Measurements from ENCODE around the gene MAP4K3. TPM values are rescaled to one million over a fixed set of nuclear protein-coding genes. Genes with fewer than 3 reads are reported as not detected.

MAP4K3 gene
- total RNA-seq, 1 experiment from 2014 or later: 21.4 TPM

DNA sequence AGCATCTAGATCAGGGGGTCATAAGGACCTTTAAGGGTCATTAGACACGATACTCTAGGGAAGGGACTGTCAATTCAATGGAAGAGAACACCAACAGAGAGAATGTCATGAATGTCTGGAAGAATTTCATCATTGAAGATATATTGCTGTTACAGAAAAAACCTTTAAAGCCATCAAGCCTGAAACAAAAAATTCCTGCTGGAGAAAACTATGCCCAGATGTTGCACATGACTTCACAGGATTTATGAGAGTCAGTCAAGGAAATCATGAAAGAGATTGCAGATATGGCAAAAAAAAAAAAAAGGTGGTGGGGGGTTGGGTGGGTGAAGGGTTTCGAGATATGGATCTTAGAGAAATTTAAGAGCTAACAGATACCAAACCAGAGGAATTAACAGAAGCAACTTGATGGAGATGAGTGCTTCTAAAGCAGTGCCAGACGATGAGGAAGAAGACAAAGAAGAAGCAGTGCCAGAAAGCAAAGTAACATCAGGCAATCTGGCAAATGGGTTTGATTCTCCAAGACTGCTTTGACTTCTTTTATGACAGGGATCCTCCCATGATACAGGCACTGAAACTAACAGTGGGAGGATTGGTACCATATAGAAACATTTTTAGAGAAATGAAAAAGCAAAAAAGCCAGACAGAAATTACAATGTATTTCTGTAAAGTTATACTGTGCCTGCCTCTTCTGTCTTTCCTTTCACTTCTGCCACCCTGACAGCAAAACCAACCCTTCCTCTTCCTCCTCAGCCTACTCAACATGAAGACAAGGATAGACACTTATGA is 28.5 kb downstream of the MAP4K3 start:
- POLR2A ChIA-PET: no interaction called here
- Histone ChIP-seq H3K9me2 (ENCODE audit: insufficient read depth) (no peaks in the 10 kb centered on the region), H3K36me3 (ENCODE audit: control insufficient read depth in 1 of 2, insufficient read depth in 2 of 2, low read length in 2 of 2) (no peaks in the 10 kb centered on the region), H3K4me3 (replicated peaks in 1 of 2; ENCODE audit: low read depth in 1 of 2, low read length in 2 of 2) (no peak overlapping the region), H3K9me3 (ENCODE audit: control insufficient read depth in 1 of 2, insufficient read depth in 1 of 2, low read depth in 1 of 2, low read length in 2 of 2) (no peaks in the 10 kb centered on the region), H3K79me2 (ENCODE audit: insufficient read depth, low read length) (peaks cover 90% of the 10 kb centered on the region), H4K20me1 (ENCODE audit: insufficient read depth) (peaks cover 4% of the 10 kb centered on the region; the same call in 1 of the 2 replicates), H3K27ac (ENCODE audit: low read depth, low read length) (no peak overlapping the region), H3K4me2 (ENCODE audit: low read length) (no peak overlapping the region), H3K4me1 (ENCODE audit: control insufficient read depth in 1 of 2, insufficient read depth in 2 of 2, low read length in 2 of 2) (peaks cover 3 to 34% of the 10 kb centered on the region in 2 experiments; a peak in 3 of 4 replicates), H2AFZ (ENCODE audit: low read depth, low read length, poor library complexity, severe bottlenecking) (no peak overlapping the region), H3K9ac (ENCODE audit: low read length) (no peak overlapping the region), H3K27me3 (ENCODE audit: insufficient read depth, low read length) (no peaks in the 10 kb centered on the region)
- DNase-seq (ENCODE audit: low read depth, low spot score) (no peak), ATAC-seq (no peak)
- no TSS peak for BruUV-seq (replicated peaks)
- TF ChIP-seq FOSL1 (IDR thresholded peaks at IDR 0.05; ENCODE audit: low read depth) (no peak), JUND (IDR thresholded peaks at IDR 0.05) (no peak), SRF (IDR thresholded peaks at IDR 0.05; ENCODE audit: low read depth) (no peak), POLR2A (IDR thresholded peaks at IDR 0.05; ENCODE audit: borderline replicate concordance, extremely low read depth, insufficient read depth, insufficient read length) (no peak), CBX3 (IDR thresholded peaks at IDR 0.05; ENCODE audit: low read depth) (no peak), EGR1 (IDR thresholded peaks at IDR 0.05; ENCODE audit: low read depth) (no peak), SIN3A (IDR thresholded peaks at IDR 0.05; ENCODE audit: low read depth) (no peak), YY1 (IDR thresholded peaks at IDR 0.05; ENCODE audit: extremely low read depth, insufficient replicate concordance, low read depth, low read length) (no peak), ZFX (IDR thresholded peaks at IDR 0.05) (no peak), RAD21 (IDR thresholded peaks at IDR 0.05; ENCODE audit: low read depth) (no peak), ELF1 (IDR thresholded peaks at IDR 0.05; ENCODE audit: borderline replicate concordance, low read depth) (no peak), POLR2AphosphoS5 (IDR thresholded peaks at IDR 0.05; ENCODE audit: low read depth, low read length) (no peak), CEBPB (IDR thresholded peaks at IDR 0.05; ENCODE audit: low read depth) (no peak), EZH2 (IDR thresholded peaks at IDR 0.05) (no peak), SP1 (IDR thresholded peaks at IDR 0.05; ENCODE audit: low read depth) (no peak)
- TF ChIP-seq, protein P1, sequence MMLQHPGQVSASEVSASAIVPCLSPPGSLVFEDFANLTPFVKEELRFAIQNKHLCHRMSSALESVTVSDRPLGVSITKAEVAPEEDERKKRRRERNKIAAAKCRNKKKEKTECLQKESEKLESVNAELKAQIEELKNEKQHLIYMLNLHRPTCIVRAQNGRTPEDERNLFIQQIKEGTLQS (IDR thresholded peaks at IDR 0.05): no peak
- TF ChIP-seq, protein P2, sequence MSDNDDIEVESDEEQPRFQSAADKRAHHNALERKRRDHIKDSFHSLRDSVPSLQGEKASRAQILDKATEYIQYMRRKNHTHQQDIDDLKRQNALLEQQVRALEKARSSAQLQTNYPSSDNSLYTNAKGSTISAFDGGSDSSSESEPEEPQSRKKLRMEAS (IDR thresholded peaks at IDR 0.05): no peak
- intact Hi-C loops (cut with micrococcal nuclease): no loop called here
- CTCF ChIA-PET: no interaction called here
- RAD21 ChIA-PET (ENCODE audit: low non-redundant PET in 1 of 2, low total read pairs in 2 of 2, uncharacterized antibody in 2 of 2, unreplicated experiment in 2 of 2): no interaction called here
